GM23338 (cell line): Measurements from ENCODE around the gene AGBL4. TPM values are rescaled to one million over a fixed set of nuclear protein-coding genes. Genes with fewer than 3 reads are reported as not detected.

Experiments
- ATAC-seq: fragments of 200-7000 bp; cut with Tn5 transposase; 3 replicates; pipeline ENCODE4 v1.9.1; 2020
- DNase-seq: peaks from one replicate; pipeline ENCODE4 v3.0.0-alpha.2; 2015; ENCODE audit warnings: low spot score
- H2AFZ ChIP-seq: fragments of 200-600 bp; sonication (generic); 2 replicates; pipeline ENCODE4 v1.8.0; 2016; ENCODE audit warnings: antibody characterized with exemption, mild to moderate bottlenecking, moderate library complexity
- H3F3A ChIP-seq: fragments of 200-600 bp; sonication (generic); replicated peaks from 2 replicates; pipeline ENCODE4 v1.8.0; 2017; ENCODE audit warnings: antibody characterized with exemption, mixed run types, low read depth
- H3K27ac ChIP-seq: fragments of 200-600 bp; sonication (generic); 2 replicates; pipeline ENCODE4 v1.6.1; 2016; ENCODE audit warnings: low read depth
- H3K27me3 ChIP-seq: fragments of 200-600 bp; sonication (generic); 2 replicates; pipeline ENCODE4 v1.8.0; 2016; ENCODE audit warnings: mild to moderate bottlenecking, mixed run types, moderate library complexity; ENCODE audit not compliant: insufficient read depth
- H3K36me3 ChIP-seq: fragments of 200-600 bp; sonication (generic); 2 replicates; pipeline ENCODE4 v1.8.0; 2016; ENCODE audit warnings: mild to moderate bottlenecking; ENCODE audit not compliant: insufficient read depth
- H3K4me1 ChIP-seq: fragments of 200-600 bp; sonication (generic); 2 replicates; pipeline ENCODE4 v1.8.0; 2016; ENCODE audit warnings: mild to moderate bottlenecking, moderate library complexity; ENCODE audit not compliant: insufficient read depth
- H3K4me2 ChIP-seq: fragments of 200-600 bp; sonication (generic); 2 replicates; pipeline ENCODE4 v1.7.1; 2017; ENCODE audit warnings: mixed run types
- H3K4me3 ChIP-seq: fragments of 200-600 bp; sonication (generic); 2 replicates; pipeline ENCODE4 v1.6.1; 2016; ENCODE audit warnings: mixed run types
- H3K79me2 ChIP-seq: fragments of 200-600 bp; sonication (generic); replicated peaks from 2 replicates; pipeline ENCODE4 v1.8.0; 2017; ENCODE audit warnings: mild to moderate bottlenecking; ENCODE audit not compliant: insufficient read depth
- H3K9me2 ChIP-seq: fragments of 200-600 bp; sonication (generic); 2 replicates; pipeline ENCODE4 v1.8.0; 2017; ENCODE audit not compliant: insufficient read depth
- H4K20me1 ChIP-seq: fragments of 200-600 bp; sonication (generic); replicated peaks from 2 replicates; pipeline ENCODE4 v1.8.0; 2017; ENCODE audit warnings: mild to moderate bottlenecking; ENCODE audit not compliant: insufficient read depth
- H3K27ac Mint-ChIP-seq: 2 replicates; pipeline ENCODE4 v1.8.0; 2020; ENCODE audit warnings: inconsistent platforms, mild to moderate bottlenecking, moderate library complexity, mixed read lengths
- H3K27me3 Mint-ChIP-seq: 3 replicates; pipeline ENCODE4 v1.8.0; 2022; ENCODE audit warnings: low read depth, mild to moderate bottlenecking, moderate library complexity, mixed read lengths, inconsistent platforms; ENCODE audit not compliant: insufficient read depth, poor library complexity
- H3K36me3 Mint-ChIP-seq: 3 replicates; pipeline ENCODE4 v1.8.0; 2021; ENCODE audit warnings: low read depth, mild to moderate bottlenecking, inconsistent platforms, moderate library complexity, mixed read lengths
- H3K4me1 Mint-ChIP-seq: 3 replicates; pipeline ENCODE4 v1.8.0; 2020; ENCODE audit warnings: mild to moderate bottlenecking, inconsistent platforms, mixed read lengths
- H3K4me3 Mint-ChIP-seq: 3 replicates; pipeline ENCODE4 v1.8.0; 2021; ENCODE audit warnings: moderate library complexity, mild to moderate bottlenecking, inconsistent platforms, mixed read lengths
- H3K9me3 Mint-ChIP-seq: 3 replicates; pipeline ENCODE4 v1.8.0; 2020; ENCODE audit warnings: moderate library complexity, mild to moderate bottlenecking, inconsistent platforms, mixed read lengths
- CREB1 ChIP-seq: fragments of 250-450 bp; sonication (Bioruptor Pico); IDR thresholded peaks from 2 replicates; pipeline ENCODE4 v1.5.0; 2020; ENCODE audit warnings: low read depth, mild to moderate bottlenecking, moderate library complexity
- EZH2 ChIP-seq: fragments of 200-600 bp; sonication (generic); IDR thresholded peaks from one replicate; pipeline ENCODE4 v1.8.0; 2017; ENCODE audit warnings: antibody characterized with exemption, mild to moderate bottlenecking, low read depth; ENCODE audit not compliant: unreplicated experiment
- EZH2phosphoT487 ChIP-seq: fragments of 200-600 bp; sonication (generic); IDR thresholded peaks from one replicate; pipeline ENCODE4 v1.8.1; 2018; ENCODE audit warnings: antibody characterized with exemption; ENCODE audit not compliant: unreplicated experiment
- JUNB ChIP-seq: IDR thresholded peaks from one replicate; pipeline ENCODE4 v1.6.1; 2016; ENCODE audit warnings: antibody characterized with exemption; ENCODE audit not compliant: unreplicated experiment
- NANOG ChIP-seq: IDR thresholded peaks from 2 replicates; pipeline ENCODE4 v1.6.1; 2016; ENCODE audit warnings: antibody characterized with exemption, borderline replicate concordance
- STAT1 ChIP-seq: IDR thresholded peaks from one replicate; pipeline ENCODE4 v1.6.1; 2016; ENCODE audit warnings: antibody characterized with exemption; ENCODE audit not compliant: unreplicated experiment
- ZNF331 ChIP-seq: fragments of 250-450 bp; sonication (Bioruptor Pico); IDR thresholded peaks from 2 replicates; pipeline ENCODE4 v1.5.0; 2020; ENCODE audit warnings: low read depth, mild to moderate bottlenecking, moderate library complexity
- polyA plus RNA-seq: library from polyadenylated mRNA; unstranded; fragments of >200 nt; fragmentation: Nextera tagmentation; extraction: Ambion mirVana; gene quantifications from 2 replicates; pipeline ENCODE4 v1.2.1, GENCODE V29; 2016
- total RNA-seq: library from RNA; depleted of rRNA; stranded (reverse); fragments of >200 nt; shearing (Covaris generic); gene quantifications from 2 replicates; pipeline ENCODE4 v1.2.3, GENCODE V29; 2014
- TF ChIP-seq, protein P1 (sequence below): fragments of 250-450 bp; sonication (Bioruptor Pico); IDR thresholded peaks from 2 replicates; pipeline ENCODE4 v1.5.0; 2020; ENCODE audit warnings: mild to moderate bottlenecking, moderate library complexity
- TF ChIP-seq, protein P2 (sequence below): IDR thresholded peaks from one replicate; pipeline ENCODE4 v1.6.1; 2018; ENCODE audit warnings: antibody characterized with exemption; ENCODE audit not compliant: unreplicated experiment

AGBL4 gene
- total and polyA plus RNA-seq, 2 experiments from 2014 or later = 0.91 to 1.5 TPM

DNA sequence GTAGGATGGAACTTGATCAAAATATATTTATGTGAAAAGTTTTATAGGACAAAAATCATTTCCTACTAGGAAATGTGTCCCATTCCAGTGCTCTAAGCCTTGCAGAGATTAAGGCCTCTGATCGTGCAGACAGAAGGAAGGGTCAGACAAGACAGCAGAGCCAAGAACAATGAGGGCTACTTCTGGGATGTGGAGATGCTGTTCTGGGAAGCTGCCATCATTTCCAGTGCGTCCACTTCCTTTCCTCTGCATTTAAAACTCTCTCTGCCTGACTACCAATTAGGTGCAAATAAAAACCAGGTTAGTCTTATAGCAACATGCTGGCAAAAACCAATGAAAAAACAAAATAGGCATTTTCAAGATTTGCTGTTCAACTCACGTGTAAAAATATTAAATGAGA lies 1283.1 kb downstream of the AGBL4 start:
- DNase-seq (no peak), ATAC-seq (no peak)
- Mint-ChIP-seq H3K4me3 (no peak overlapping the region), H3K4me1 (peaks cover 18% of the 10 kb centered on the region), H3K27ac (no peak overlapping the region), H3K36me3 (no peaks in the 10 kb centered on the region), H3K27me3 (no peaks in the 10 kb centered on the region), H3K9me3 (no peaks in the 10 kb centered on the region)
- Histone ChIP-seq H4K20me1 (no peaks in the 10 kb centered on the region), H3K79me2 (no peaks in the 10 kb centered on the region), H3K27ac (no peak overlapping the region), H3F3A (no peaks in the 10 kb centered on the region), H3K9me2 (no peaks in the 10 kb centered on the region), H3K4me2 (no peak overlapping the region), H3K4me3 (no peak overlapping the region), H3K4me1 (peaks cover 6% of the 10 kb centered on the region; the same call in 1 of the 2 replicates), H3K27me3 (no peaks in the 10 kb centered on the region), H3K36me3 (no peaks in the 10 kb centered on the region), H2AFZ (no peak overlapping the region)
- no peak for TF ChIP-seq EZH2phosphoT487
- no peak for TF ChIP-seq EZH2
- no peak for TF ChIP-seq JUNB
- TF ChIP-seq, protein P1, sequence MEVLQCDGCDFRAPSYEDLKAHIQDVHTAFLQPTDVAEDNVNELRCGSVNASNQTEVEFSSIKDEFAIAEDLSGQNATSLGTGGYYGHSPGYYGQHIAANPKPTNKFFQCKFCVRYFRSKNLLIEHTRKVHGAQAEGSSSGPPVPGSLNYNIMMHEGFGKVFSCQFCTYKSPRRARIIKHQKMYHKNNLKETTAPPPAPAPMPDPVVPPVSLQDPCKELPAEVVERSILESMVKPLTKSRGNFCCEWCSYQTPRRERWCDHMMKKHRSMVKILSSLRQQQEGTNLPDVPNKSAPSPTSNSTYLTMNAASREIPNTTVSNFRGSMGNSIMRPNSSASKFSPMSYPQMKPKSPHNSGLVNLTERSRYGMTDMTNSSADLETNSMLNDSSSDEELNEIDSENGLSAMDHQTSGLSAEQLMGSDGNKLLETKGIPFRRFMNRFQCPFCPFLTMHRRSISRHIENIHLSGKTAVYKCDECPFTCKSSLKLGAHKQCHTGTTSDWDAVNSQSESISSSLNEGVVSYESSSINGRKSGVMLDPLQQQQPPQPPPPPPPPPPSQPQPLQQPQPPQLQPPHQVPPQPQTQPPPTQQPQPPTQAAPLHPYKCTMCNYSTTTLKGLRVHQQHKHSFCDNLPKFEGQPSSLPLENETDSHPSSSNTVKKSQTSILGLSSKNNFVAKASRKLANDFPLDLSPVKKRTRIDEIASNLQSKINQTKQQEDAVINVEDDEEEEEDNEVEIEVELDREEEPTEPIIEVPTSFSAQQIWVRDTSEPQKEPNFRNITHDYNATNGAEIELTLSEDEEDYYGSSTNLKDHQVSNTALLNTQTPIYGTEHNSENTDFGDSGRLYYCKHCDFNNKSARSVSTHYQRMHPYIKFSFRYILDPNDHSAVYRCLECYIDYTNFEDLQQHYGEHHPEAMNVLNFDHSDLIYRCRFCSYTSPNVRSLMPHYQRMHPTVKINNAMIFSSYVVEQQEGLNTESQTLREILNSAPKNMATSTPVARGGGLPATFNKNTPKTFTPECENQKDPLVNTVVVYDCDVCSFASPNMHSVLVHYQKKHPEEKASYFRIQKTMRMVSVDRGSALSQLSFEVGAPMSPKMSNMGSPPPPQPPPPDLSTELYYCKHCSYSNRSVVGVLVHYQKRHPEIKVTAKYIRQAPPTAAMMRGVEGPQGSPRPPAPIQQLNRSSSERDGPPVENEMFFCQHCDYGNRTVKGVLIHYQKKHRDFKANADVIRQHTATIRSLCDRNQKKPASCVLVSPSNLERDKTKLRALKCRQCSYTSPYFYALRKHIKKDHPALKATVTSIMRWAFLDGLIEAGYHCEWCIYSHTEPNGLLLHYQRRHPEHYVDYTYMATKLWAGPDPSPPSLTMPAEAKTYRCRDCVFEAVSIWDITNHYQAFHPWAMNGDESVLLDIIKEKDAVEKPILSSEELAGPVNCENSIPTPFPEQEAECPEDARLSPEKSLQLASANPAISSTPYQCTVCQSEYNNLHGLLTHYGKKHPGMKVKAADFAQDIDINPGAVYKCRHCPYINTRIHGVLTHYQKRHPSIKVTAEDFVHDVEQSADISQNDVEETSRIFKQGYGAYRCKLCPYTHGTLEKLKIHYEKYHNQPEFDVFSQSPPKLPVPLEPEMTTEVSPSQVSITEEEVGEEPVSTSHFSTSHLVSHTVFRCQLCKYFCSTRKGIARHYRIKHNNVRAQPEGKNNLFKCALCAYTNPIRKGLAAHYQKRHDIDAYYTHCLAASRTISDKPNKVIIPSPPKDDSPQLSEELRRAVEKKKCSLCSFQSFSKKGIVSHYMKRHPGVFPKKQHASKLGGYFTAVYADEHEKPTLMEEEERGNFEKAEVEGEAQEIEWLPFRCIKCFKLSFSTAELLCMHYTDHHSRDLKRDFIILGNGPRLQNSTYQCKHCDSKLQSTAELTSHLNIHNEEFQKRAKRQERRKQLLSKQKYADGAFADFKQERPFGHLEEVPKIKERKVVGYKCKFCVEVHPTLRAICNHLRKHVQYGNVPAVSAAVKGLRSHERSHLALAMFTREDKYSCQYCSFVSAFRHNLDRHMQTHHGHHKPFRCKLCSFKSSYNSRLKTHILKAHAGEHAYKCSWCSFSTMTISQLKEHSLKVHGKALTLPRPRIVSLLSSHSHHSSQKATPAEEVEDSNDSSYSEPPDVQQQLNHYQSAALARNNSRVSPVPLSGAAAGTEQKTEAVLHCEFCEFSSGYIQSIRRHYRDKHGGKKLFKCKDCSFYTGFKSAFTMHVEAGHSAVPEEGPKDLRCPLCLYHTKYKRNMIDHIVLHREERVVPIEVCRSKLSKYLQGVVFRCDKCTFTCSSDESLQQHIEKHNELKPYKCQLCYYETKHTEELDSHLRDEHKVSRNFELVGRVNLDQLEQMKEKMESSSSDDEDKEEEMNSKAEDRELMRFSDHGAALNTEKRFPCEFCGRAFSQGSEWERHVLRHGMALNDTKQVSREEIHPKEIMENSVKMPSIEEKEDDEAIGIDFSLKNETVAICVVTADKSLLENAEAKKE (CRISPR knock-in tag) = no peak
- no peak for TF ChIP-seq ZNF331 (CRISPR knock-in tag)
- no peak for TF ChIP-seq CREB1 (CRISPR knock-in tag)
- TF ChIP-seq NANOG = no peak
- TF ChIP-seq, protein P2, sequence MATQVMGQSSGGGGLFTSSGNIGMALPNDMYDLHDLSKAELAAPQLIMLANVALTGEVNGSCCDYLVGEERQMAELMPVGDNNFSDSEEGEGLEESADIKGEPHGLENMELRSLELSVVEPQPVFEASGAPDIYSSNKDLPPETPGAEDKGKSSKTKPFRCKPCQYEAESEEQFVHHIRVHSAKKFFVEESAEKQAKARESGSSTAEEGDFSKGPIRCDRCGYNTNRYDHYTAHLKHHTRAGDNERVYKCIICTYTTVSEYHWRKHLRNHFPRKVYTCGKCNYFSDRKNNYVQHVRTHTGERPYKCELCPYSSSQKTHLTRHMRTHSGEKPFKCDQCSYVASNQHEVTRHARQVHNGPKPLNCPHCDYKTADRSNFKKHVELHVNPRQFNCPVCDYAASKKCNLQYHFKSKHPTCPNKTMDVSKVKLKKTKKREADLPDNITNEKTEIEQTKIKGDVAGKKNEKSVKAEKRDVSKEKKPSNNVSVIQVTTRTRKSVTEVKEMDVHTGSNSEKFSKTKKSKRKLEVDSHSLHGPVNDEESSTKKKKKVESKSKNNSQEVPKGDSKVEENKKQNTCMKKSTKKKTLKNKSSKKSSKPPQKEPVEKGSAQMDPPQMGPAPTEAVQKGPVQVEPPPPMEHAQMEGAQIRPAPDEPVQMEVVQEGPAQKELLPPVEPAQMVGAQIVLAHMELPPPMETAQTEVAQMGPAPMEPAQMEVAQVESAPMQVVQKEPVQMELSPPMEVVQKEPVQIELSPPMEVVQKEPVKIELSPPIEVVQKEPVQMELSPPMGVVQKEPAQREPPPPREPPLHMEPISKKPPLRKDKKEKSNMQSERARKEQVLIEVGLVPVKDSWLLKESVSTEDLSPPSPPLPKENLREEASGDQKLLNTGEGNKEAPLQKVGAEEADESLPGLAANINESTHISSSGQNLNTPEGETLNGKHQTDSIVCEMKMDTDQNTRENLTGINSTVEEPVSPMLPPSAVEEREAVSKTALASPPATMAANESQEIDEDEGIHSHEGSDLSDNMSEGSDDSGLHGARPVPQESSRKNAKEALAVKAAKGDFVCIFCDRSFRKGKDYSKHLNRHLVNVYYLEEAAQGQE = no peak
- TF ChIP-seq STAT1 = no peak
